A172 (cell line): ENCODE measurements around the gene PHF3. TPM values are rescaled to one million over a fixed set of nuclear protein-coding genes. Genes with fewer than 3 reads are reported as not detected.

Experiments
- DNase-seq: peaks from one replicate; pipeline ENCODE4 v3.0.0-alpha.2; 2015; ENCODE audit warnings: low spot score
- total RNA-seq: library from RNA; depleted of rRNA; stranded (reverse); fragments of >200 nt; shearing (Covaris generic); gene quantifications from 2 replicates; pipeline ENCODE4 v1.2.3, GENCODE V29; 2014

PHF3 gene
- total RNA-seq, 1 experiment from 2014 or later: 41.9 TPM

- no peak for DNase-seq
Measured at GRCh38 chr6:63643862-63644261, 8.3 kb downstream of the PHF3 start.

GRCh38 chr6:63644668-63645326 lies 9.2 kb downstream of the PHF3 start:
- peak; percentile 27 for DNase-seq

GRCh38 chr6:63649269-63649668 lies 13.7 kb downstream of the PHF3 start:
- no peak for DNase-seq

GRCh38 chr6:63649847-63650265 lies 14.3 kb downstream of the PHF3 start:
- no peak for DNase-seq

GRCh38 chr6:63652980-63653379 lies 17.4 kb downstream of the PHF3 start:
- no peak for DNase-seq

- DNase-seq: no peak
Measured at GRCh38 chr6:63660757-63661156, 25.2 kb downstream of the PHF3 start.

GRCh38 chr6:63661769-63662168 lies 26.2 kb downstream of the PHF3 start:
- no peak for DNase-seq

- peak; percentile 67 for DNase-seq
Measured at GRCh38 chr6:63663147-63663955, 27.7 kb downstream of the PHF3 start.

GRCh38 chr6:63663956-63664281 lies 28.3 kb downstream of the PHF3 start:
- no peak for DNase-seq

- no peak for DNase-seq
Measured at GRCh38 chr6:63671098-63671754, 35.6 kb downstream of the PHF3 start.

GRCh38 chr6:63672582-63673129 lies 37.1 kb downstream of the PHF3 start:
- no peak for DNase-seq

- DNase-seq: no peak
Measured at GRCh38 chr6:63673692-63674091, 38.1 kb downstream of the PHF3 start.

GRCh38 chr6:63674635-63675034 lies 39.0 kb downstream of the PHF3 start:
- DNase-seq: no peak

GRCh38 chr6:63675138-63675537 lies 39.5 kb downstream of the PHF3 start:
- no peak for DNase-seq

GRCh38 chr6:63676412-63677114 lies 41.0 kb downstream of the PHF3 start:
- no peak for DNase-seq

- no peak for DNase-seq
Measured at GRCh38 chr6:63677282-63677681, 41.7 kb downstream of the PHF3 start.

GRCh38 chr6:63683071-63683603 lies 47.5 kb downstream of the PHF3 start:
- no peak for DNase-seq

GRCh38 chr6:63685446-63686379 lies 50.1 kb downstream of the PHF3 start:
- no peak for DNase-seq

GRCh38 chr6:63689421-63689820 lies 53.8 kb downstream of the PHF3 start:
- no peak for DNase-seq

- no peak for DNase-seq
Measured at GRCh38 chr6:63690221-63690620, 54.6 kb downstream of the PHF3 start.

GRCh38 chr6:63705707-63706106 lies 70.1 kb downstream of the PHF3 start:
- DNase-seq: no peak
